ENCODE data around the gene RBM25. TPM values are rescaled to one million over a fixed set of nuclear protein-coding genes. Genes with fewer than 3 reads are reported as not detected.

Gene RBM25
- total and polyA plus RNA-seq, 11 donors, result 13.1 to 49.2 (median 36.6) TPM

DNA sequence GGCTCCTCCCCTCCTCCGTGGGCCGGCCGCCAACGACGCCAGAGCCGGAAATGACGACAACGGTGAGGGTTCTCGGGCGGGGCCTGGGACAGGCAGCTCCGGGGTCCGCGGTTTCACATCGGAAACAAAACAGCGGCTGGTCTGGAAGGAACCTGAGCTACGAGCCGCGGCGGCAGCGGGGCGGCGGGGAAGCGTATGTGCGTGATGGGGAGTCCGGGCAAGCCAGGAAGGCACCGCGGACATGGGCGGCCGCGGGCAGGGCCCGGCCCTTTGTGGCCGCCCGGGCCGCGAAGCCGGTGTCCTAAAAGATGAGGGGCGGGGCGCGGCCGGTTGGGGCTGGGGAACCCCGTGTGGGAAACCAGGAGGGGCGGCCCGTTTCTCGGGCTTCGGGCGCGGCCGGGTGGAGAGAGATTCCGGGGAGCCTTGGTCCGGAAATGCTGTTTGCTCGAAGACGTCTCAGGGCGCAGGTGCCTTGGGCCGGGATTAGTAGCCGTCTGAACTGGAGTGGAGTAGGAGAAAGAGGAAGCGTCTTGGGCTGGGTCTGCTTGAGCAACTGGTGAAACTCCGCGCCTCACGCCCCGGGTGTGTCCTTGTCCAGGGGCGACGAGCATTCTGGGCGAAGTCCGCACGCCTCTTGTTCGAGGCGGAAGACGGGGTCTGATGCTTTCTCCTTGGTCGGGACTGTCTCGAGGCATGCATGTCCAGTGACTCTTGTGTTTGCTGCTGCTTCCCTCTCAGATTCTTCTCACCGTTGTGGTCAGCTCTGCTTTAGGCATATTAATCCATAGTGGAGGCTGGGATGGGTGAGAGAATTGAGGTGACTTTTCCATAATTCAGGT, 78.3 kb downstream of the RBM25 start, which contains the start of gene PSEN1:
Gene PSEN1 (plus strand): TSS at position 121 of the 839 bp plus-strand sequence. CDS start 11,513 bp downstream, outside the sequence.
- DNase-seq, result peak; percentile 94 to 98 (median 95)
- intact Hi-C loops (cut with DNase I), result no loop called here
- peak within 1 kb of the TSS; percentile 73 to 98 (median 90) for H3K27ac ChIP-seq
- peak within 1 kb of the TSS; percentile 55 to 100 (median 90) for H3K4me3 ChIP-seq
- TF ChIP-seq POLR2A (IDR thresholded peaks at IDR 0.05), result peak in 1 of 2 donors; percentile 83
- TF ChIP-seq, protein P1, sequence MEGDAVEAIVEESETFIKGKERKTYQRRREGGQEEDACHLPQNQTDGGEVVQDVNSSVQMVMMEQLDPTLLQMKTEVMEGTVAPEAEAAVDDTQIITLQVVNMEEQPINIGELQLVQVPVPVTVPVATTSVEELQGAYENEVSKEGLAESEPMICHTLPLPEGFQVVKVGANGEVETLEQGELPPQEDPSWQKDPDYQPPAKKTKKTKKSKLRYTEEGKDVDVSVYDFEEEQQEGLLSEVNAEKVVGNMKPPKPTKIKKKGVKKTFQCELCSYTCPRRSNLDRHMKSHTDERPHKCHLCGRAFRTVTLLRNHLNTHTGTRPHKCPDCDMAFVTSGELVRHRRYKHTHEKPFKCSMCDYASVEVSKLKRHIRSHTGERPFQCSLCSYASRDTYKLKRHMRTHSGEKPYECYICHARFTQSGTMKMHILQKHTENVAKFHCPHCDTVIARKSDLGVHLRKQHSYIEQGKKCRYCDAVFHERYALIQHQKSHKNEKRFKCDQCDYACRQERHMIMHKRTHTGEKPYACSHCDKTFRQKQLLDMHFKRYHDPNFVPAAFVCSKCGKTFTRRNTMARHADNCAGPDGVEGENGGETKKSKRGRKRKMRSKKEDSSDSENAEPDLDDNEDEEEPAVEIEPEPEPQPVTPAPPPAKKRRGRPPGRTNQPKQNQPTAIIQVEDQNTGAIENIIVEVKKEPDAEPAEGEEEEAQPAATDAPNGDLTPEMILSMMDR (IDR thresholded peaks at IDR 0.05), result no peak
- no peaks in the 10 kb centered on the region for H3K36me3 ChIP-seq
- H3K4me1 ChIP-seq, result peaks cover 0 to 33% (median 10%) of the 10 kb centered on the region in 12 donors
- WGBS, 4 donors, result 0 to 2% (median 0%) methylated on average over 13 to 71 of the region's 71 CpGs
- H3K9me3 ChIP-seq, result no peaks in the 10 kb centered on the region
- no peaks in the 10 kb centered on the region for H3K27me3 ChIP-seq
- peak; percentile 97 to 99 (median 98) for ATAC-seq

DNA sequence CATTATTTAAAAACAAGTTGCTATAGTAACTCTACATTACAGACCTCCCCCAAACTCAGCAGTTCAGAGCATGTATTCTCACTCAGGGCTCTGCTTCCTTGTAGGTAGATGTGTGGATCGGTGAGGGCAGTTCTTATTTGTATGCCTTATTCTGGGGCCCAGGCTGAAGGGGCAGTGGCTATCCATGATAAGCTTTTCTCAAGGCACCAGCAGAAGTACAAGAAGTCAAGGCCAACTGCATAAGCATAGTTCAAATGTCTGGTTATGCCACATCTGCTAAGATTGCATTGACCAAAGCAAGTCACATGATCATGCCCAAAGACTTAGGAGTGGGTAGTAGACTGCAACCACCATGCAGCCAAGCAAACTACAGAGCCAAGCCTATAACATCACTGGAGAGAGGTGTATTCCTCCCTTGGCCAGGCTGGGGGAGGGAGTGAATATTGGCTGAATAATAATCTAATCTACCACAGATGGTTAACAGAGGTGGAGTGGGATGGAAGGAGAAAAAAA, 82.5 kb downstream of the RBM25 start:
- no peaks in the 10 kb centered on the region for H3K27me3 ChIP-seq
- 98 to 100% (median 100%) methylated on average over 1 of the region's 1 CpG for WGBS, 4 donors

DNA sequence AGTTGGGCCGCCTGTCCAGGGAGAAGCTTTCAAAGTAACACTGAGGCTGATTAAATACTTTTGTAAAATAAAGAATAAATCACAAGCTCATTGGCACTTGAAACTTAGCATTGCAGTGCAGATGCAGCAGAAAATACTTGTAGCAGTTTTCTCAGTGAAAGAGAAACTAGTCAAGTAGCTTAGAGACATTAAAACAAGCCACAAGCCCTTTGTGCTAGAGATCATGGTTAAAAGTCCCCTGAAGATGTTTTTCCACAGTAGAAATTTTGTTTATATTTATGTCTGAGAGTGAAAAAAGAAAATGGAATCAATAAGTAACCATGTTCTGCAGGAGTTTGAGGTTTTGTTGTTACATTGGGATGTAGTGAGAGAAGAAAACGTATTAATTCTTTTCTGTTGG, 83.9 kb downstream of the RBM25 start:
- no peak overlapping the region for H3K27ac ChIP-seq
- intact Hi-C loops (cut with DNase I), result no loop called here
- DNase-seq (no peak), ATAC-seq (no peak)
- H3K4me1 ChIP-seq, result peaks cover 0 to 36% (median 16%) of the 10 kb centered on the region in 12 donors
- no peaks in the 10 kb centered on the region for H3K9me3 ChIP-seq
- TF ChIP-seq POLR2A (IDR thresholded peaks at IDR 0.05), result no peak
- TF ChIP-seq, protein P1 (IDR thresholded peaks at IDR 0.05), result no peak
- WGBS, 4 donors, result 83 to 90% (median 88%) methylated on average over 2 of the region's 2 CpGs
- H3K4me3 ChIP-seq, result no peak overlapping the region
- H3K36me3 ChIP-seq, result peaks cover 0 to under 1% (median 0%) of the 10 kb centered on the region in 9 donors
- H3K27me3 ChIP-seq, result no peaks in the 10 kb centered on the region

More for the DNA sequence above, 82.5 kb downstream of the RBM25 start:
- intact Hi-C loops (cut with DNase I), result no loop called here
- no peak for TF ChIP-seq POLR2A (IDR thresholded peaks at IDR 0.05)
- TF ChIP-seq, protein P1 (IDR thresholded peaks at IDR 0.05), result no peak
- no peak overlapping the region for H3K27ac ChIP-seq
- H3K36me3 ChIP-seq, result no peaks in the 10 kb centered on the region
- no peak for ATAC-seq
- H3K4me3 ChIP-seq, result no peak overlapping the region
- H3K4me1 ChIP-seq, result peaks cover 0 to 43% (median 20%) of the 10 kb centered on the region in 12 donors
- no peaks in the 10 kb centered on the region for H3K9me3 ChIP-seq
- DNase-seq, result no peak

DNA sequence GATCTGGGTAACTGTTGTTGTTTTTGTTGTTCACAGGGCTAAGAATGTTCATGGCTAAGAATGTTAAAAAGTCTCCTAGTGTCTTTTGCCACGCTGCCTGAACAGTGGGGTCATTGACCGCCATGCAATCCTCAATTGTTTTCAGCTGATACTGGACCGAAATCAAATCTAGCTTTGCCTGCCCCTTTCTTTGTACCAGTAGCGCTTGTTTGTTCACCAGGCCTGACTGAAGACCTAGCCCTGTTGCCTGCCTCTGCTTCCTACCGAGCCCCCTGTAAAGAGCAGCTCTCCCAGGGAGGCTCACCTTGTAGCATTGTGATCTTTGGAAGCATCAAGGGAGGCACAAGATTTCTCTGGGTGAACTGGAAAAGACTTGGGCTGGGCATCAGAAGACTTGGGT, 84.7 kb downstream of the RBM25 start:
- intact Hi-C loops (cut with DNase I), result no loop called here
- Histone ChIP-seq H3K27me3 (no peaks in the 10 kb centered on the region), H3K36me3 (peaks cover 0 to 9% (median 5%) of the 10 kb centered on the region in 9 donors), H3K9me3 (no peaks in the 10 kb centered on the region), H3K4me1 (peaks cover 0 to 28% (median 9%) of the 10 kb centered on the region in 12 donors), H3K4me3 (no peak overlapping the region), H3K27ac (peak overlapping the region in 1 of 12 donors; percentile 5)
- TF ChIP-seq POLR2A (IDR thresholded peaks at IDR 0.05), result no peak
- TF ChIP-seq, protein P1 (IDR thresholded peaks at IDR 0.05), result no peak
- ATAC-seq, result peak in 2 of 4 donors; percentile 15 to 19
- 60 to 88% (median 74%) methylated on average over 5 of the region's 5 CpGs for WGBS, 4 donors
- DNase-seq, result no peak
